Lower leg skin (tissue), 3 donors: ENCODE measurements around the gene RGS8.

Experiments used
- CTCF ChIP-seq, 3 donors: fragments of 450-650 bp; IDR thresholded peaks; one replicate each; pipeline ENCODE4 v1.5.1; 2016; ENCODE audit warnings: antibody characterized with exemption in 3 of 3, mild to moderate bottlenecking in 3 of 3, moderate library complexity in 2 of 3
- POLR2A ChIP-seq, 2 donors: fragments of 450-650 bp; IDR thresholded peaks; one replicate each; pipeline ENCODE4 v1.6.1; 2016 to 2017; ENCODE audit warnings: antibody characterized with exemption in 2 of 2, mild to moderate bottlenecking in 1 of 2, moderate library complexity in 1 of 2

GRCh38 chr1:182718311-182718710 lies 33.9 kb upstream of the RGS8 start:
- no peak for TF ChIP-seq CTCF (IDR thresholded peaks at IDR 0.05)
- TF ChIP-seq POLR2A (IDR thresholded peaks at IDR 0.05) = no peak
